C4-2B (cell line): ENCODE data around the gene DESI1.
"Not testable (repeated sequence)": the region's sequence is repeated elsewhere in the genome, so short reads cannot be mapped to it uniquely, and the experiment has no call there.

Experiments used
- H3K27ac ChIP-seq: fragments of 450-650 bp; 2 replicates; pipeline ENCODE4 v1.5.1; 2017
- CTCF ChIP-seq: fragments of 450-650 bp; conservative IDR thresholded peaks from 2 replicates; pipeline ENCODE4 v1.5.1; 2017; ENCODE audit warnings: mild to moderate bottlenecking
- ZFX ChIP-seq: fragments of 450-650 bp; IDR thresholded peaks from 2 replicates; pipeline ENCODE4 v1.6.1; 2017

The DESI1 gene

GRCh38 chr22:41603873-41604332 lies 16.9 kb downstream of the DESI1 start:
- no peak for TF ChIP-seq ZFX
- TF ChIP-seq CTCF = no peak
- no peak overlapping the region for H3K27ac ChIP-seq

GRCh38 chr22:41600976-41601375 lies 19.9 kb downstream of the DESI1 start:
- H3K27ac ChIP-seq = no peak overlapping the region
- TF ChIP-seq CTCF = no peak
- TF ChIP-seq ZFX = no peak

- TF ChIP-seq ZFX (no peak), CTCF (no peak)
- no peak overlapping the region for H3K27ac ChIP-seq
Measured at GRCh38 chr22:41598891-41599635, 21.8 kb downstream of the DESI1 start.

- TF ChIP-seq ZFX (no peak), CTCF (no peak)
- H3K27ac ChIP-seq = no peak overlapping the region
Measured at GRCh38 chr22:41598081-41598480, 22.8 kb downstream of the DESI1 start.

- TF ChIP-seq ZFX (no peak), CTCF (no peak; the same call in 1 of the 2 replicates)
- no peak overlapping the region for H3K27ac ChIP-seq
Measured at GRCh38 chr22:41597635-41597953, 23.2 kb downstream of the DESI1 start.

- TF ChIP-seq ZFX = no peak
- no peak; the same call in 1 of the 2 replicates for TF ChIP-seq CTCF
- no peak overlapping the region for H3K27ac ChIP-seq
Measured at GRCh38 chr22:41596776-41597634, 23.8 kb downstream of the DESI1 start.

GRCh38 chr22:41595703-41596102 lies 25.1 kb downstream of the DESI1 start:
- TF ChIP-seq ZFX = no peak
- no peak for TF ChIP-seq CTCF
- no peak overlapping the region for H3K27ac ChIP-seq

- not testable (repeated sequence) for H3K27ac ChIP-seq
Measured at GRCh38 chr22:41593336-41593960, 27.4 kb downstream of the DESI1 start.
